22Rv1 (cell line): ENCODE measurements around the gene PALD1.
A peak's percentile ranks its signal among the peaks of the same experiment; 100 is the strongest.

Experiments used
- H3K27ac ChIP-seq: fragments of 450-650 bp; 2 replicates; pipeline ENCODE4 v1.5.1; 2017
- ZFX ChIP-seq: fragments of 450-650 bp; IDR thresholded peaks from 2 replicates; pipeline ENCODE4 v1.6.1; 2017; ENCODE audit warnings: antibody characterized with exemption, borderline replicate concordance
- TF ChIP-seq, protein P1 (sequence below): fragments of 450-650 bp; IDR thresholded peaks from 2 replicates; pipeline ENCODE4 v1.5.1; 2017; ENCODE audit warnings: mild to moderate bottlenecking

The PALD1 gene

DNA sequence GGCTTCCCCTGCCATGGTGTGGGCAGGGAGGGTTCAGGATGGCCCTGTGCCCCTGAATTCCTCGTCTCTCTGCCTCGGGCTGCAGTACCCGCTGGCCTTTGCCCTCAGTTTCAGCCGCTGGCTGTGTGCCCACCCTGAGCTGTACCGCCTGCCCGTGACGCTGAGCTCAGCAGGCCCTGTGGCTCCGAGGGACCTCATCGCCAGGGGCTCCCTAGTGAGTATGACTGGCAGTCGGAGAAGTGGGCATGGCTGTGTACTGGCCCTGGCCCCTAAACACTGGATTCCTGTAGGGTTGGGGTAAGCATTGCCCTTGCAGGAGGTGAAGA, 59.6 kb downstream of the PALD1 start:
- TF ChIP-seq, protein P1, sequence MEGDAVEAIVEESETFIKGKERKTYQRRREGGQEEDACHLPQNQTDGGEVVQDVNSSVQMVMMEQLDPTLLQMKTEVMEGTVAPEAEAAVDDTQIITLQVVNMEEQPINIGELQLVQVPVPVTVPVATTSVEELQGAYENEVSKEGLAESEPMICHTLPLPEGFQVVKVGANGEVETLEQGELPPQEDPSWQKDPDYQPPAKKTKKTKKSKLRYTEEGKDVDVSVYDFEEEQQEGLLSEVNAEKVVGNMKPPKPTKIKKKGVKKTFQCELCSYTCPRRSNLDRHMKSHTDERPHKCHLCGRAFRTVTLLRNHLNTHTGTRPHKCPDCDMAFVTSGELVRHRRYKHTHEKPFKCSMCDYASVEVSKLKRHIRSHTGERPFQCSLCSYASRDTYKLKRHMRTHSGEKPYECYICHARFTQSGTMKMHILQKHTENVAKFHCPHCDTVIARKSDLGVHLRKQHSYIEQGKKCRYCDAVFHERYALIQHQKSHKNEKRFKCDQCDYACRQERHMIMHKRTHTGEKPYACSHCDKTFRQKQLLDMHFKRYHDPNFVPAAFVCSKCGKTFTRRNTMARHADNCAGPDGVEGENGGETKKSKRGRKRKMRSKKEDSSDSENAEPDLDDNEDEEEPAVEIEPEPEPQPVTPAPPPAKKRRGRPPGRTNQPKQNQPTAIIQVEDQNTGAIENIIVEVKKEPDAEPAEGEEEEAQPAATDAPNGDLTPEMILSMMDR = no peak
- TF ChIP-seq ZFX = no peak
- H3K27ac ChIP-seq = no peak overlapping the region

DNA sequence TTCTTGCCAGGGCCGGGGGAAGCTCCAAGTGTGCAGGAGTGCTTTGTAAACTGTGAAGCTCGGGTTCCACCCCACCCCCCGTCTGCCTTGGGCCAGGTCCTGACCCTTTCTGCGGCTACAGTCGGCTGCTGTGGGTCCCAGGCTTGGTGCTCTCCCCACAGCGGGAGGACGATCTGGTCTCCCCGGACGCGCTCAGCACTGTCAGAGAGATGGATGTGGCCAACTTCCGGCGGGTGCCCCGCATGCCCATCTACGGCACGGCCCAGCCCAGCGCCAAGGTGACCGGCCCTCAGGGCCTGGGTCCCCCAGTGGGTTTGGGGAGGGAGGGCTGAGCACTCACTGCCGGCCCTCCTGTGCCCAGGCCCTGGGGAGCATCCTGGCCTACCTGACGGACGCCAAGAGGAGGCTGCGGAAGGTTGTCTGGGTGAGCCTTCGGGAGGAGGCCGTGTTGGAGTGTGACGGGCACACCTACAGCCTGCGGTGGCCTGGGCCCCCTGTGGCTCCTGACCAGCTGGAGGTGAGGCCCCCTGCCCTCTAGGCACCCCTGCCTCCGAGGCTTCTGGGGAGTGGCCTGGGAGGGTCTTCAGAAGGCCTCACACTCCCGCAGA, 60.3 kb downstream of the PALD1 start:
- TF ChIP-seq, protein P1 = no peak
- no peak for TF ChIP-seq ZFX
- no peak overlapping the region for H3K27ac ChIP-seq

DNA sequence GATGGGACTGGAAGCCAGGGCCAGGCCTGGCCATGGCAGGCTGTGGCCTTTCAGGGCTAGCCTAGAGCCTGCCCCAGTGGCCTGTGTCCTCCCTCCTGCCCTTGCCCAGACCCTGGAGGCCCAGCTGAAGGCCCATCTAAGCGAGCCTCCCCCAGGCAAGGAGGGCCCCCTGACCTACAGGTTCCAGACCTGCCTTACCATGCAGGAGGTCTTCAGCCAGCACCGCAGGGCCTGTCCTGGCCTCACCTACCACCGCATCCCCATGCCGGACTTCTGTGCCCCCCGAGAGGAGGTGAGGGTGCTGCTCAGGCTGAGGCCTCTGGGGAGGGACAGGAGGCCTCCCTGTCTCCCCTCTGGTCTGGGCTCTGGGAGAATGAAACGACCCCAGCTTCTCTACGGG, 60.9 kb downstream of the PALD1 start:
- H3K27ac ChIP-seq = no peak overlapping the region
- TF ChIP-seq ZFX = no peak
- TF ChIP-seq, protein P1 = no peak

DNA sequence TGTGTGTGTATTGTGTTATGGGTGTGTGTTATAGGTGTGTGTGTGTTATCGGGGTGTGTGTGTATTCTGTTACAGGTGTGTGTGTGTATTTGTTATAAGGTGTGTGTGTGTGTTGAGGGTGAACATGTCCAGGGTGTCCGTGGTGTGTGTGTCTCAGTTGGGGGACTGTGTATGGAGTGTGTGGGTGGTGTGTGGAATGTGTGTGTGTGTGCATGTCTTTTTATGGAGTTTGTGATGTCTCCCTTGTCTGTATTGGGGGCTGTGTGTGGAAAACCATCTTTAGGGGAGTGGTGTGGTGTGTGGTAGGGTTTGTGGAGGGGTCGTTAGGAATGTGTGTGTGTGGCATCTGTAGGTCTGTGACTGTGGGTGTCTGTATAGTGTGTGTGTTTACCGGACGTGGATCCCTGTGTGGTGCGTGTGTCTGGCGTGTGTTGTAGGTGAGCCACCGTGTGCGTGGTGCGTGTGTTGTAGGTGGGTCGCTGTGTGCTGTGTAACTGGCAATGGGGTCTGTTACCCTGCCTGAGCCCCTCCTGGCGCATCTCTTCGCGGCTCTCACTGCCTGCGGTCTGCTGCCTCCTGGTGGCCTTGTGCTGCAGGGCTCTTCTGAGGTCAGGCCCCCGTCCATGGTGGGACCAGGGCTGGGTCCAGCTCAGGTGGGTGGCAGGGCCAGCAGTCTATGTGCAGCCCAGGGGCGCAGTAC, 61.7 kb downstream of the PALD1 start:
- TF ChIP-seq, protein P1 = peak; percentile 81
- TF ChIP-seq ZFX = no peak

DNA sequence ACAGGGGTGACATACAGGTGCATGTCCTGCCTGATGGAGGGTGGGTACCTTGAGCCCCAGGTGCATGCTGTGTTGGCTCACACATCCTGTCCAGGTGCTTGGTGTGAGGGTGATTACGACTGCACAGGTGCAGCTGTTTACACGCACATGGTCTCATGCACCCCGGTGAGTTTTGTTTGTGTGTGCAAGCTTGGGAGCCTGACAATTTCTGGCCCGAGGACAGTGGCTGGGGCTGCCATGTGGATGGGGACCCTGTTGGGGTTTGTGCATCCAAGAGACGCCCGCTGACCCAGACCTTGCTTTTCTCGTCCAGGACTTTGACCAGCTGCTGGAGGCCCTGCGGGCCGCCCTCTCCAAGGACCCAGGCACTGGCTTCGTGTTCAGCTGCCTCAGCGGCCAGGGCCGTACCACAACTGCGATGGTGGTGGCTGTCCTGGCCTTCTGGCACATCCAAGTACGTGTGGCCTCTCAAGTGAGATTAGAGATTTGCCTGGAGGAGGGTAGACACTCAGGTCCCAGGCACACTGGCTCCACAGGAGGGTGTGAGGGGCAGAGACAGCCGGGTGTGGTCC, 62.3 kb downstream of the PALD1 start:
- TF ChIP-seq, protein P1 = peak; percentile 44
- no peak for TF ChIP-seq ZFX
- H3K27ac ChIP-seq = no peak overlapping the region

More for the DNA sequence above, 61.7 kb downstream of the PALD1 start:
- H3K27ac ChIP-seq = no peak overlapping the region

DNA sequence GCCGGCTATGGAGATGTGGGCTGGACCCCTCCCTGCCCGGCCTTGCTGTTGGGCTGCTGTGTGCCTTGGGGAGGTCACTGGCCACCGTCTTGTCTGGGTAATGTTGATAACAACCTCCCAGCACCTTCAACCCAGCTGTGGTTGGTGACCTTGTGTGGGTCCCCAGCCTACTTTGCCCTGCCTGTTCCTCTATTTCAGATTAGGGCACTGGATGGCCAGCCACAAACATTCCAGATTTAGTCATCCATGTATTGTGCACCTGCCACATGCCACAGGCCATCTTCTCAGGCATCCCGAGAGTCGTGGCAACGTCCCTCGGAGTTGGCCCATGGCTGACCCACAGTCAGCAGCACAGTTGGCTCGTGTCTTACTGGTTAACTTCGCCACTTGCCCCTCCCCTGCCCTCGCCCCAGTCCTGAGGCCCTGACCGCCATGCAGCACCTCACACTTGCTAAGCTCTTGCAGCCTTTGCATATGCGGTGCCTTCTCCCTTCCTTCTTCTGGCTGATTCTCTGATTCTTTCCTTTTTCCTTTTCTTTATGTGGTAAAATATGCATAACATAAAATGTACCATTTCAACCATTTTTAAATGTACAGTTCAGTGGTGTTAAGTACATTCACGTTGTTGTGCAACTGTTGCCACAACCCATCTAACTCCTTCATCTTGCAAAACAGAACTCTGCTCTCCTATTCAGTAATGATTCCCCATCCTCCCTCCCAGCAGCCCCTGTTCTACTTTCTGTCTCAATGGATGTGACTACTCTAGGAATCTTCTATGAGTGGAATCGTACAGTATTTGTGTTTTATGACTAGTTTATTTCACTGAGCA, 63.4 kb downstream of the PALD1 start:
- TF ChIP-seq ZFX = no peak
- TF ChIP-seq, protein P1 = no peak
- H3K27ac ChIP-seq = no peak overlapping the region

DNA sequence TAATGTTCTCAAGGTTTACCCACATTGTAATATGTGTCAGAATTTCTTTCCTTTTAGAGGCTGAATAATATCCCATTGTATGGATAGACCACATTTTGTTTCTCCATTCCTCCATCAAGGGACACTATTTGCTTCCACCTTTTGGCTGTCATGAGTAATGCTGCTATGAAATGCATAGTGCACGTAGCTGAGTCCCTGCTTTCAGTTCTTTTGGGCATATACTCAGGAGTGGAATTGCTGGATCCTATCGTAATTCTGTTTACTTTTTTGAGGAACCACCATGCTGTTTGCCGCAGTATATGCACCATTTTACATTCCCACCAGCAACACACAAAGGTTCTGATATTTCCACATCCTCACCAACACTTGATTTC, 64.0 kb downstream of the PALD1 start:
- TF ChIP-seq, protein P1 = no peak
- TF ChIP-seq ZFX = no peak
- no peak overlapping the region for H3K27ac ChIP-seq
